ENCODE measurements around the gene GRB14.

DNA sequence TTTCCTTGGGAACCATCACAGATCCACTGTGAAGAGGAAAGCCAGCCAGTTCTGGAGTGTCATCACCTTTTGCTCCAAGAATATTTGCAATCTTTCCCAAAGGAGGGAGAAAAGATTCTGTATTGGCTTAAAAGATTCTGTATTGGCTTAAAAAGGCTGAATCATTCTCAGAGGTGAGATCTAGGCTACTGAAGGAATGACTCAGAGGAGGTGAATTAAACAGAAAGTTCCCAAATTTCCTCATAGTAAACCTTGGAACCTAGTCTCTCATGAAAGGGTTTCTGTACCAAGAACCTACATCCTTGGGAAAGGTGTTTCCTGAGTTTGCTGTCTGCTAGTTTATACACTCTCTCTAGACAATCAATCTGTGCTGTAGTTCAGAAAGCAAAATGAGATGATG is 34.1 kb upstream of the GRB14 start:
- no peak for TF ChIP-seq ZNF671 (CRISPR knock-in tag; IDR thresholded peaks at IDR 0.05)
- TF ChIP-seq, protein P1, sequence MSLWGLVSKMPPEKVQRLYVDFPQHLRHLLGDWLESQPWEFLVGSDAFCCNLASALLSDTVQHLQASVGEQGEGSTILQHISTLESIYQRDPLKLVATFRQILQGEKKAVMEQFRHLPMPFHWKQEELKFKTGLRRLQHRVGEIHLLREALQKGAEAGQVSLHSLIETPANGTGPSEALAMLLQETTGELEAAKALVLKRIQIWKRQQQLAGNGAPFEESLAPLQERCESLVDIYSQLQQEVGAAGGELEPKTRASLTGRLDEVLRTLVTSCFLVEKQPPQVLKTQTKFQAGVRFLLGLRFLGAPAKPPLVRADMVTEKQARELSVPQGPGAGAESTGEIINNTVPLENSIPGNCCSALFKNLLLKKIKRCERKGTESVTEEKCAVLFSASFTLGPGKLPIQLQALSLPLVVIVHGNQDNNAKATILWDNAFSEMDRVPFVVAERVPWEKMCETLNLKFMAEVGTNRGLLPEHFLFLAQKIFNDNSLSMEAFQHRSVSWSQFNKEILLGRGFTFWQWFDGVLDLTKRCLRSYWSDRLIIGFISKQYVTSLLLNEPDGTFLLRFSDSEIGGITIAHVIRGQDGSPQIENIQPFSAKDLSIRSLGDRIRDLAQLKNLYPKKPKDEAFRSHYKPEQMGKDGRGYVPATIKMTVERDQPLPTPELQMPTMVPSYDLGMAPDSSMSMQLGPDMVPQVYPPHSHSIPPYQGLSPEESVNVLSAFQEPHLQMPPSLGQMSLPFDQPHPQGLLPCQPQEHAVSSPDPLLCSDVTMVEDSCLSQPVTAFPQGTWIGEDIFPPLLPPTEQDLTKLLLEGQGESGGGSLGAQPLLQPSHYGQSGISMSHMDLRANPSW (CRISPR knock-in tag; conservative IDR thresholded peaks at IDR 0.05; ENCODE audit: low read depth): no peak
- no peak for TF ChIP-seq NFE2L1 (CRISPR knock-in tag; IDR thresholded peaks at IDR 0.05)
- no peak for TF ChIP-seq CREB1 (CRISPR knock-in tag; IDR thresholded peaks at IDR 0.05)
- TF ChIP-seq, protein P2, sequence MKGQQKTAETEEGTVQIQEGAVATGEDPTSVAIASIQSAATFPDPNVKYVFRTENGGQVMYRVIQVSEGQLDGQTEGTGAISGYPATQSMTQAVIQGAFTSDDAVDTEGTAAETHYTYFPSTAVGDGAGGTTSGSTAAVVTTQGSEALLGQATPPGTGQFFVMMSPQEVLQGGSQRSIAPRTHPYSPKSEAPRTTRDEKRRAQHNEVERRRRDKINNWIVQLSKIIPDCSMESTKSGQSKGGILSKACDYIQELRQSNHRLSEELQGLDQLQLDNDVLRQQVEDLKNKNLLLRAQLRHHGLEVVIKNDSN (CRISPR knock-in tag; IDR thresholded peaks at IDR 0.05): no peak
- no peak for TF ChIP-seq SP1 (CRISPR knock-in tag; conservative IDR thresholded peaks at IDR 0.05)
- TF ChIP-seq, protein P3, sequence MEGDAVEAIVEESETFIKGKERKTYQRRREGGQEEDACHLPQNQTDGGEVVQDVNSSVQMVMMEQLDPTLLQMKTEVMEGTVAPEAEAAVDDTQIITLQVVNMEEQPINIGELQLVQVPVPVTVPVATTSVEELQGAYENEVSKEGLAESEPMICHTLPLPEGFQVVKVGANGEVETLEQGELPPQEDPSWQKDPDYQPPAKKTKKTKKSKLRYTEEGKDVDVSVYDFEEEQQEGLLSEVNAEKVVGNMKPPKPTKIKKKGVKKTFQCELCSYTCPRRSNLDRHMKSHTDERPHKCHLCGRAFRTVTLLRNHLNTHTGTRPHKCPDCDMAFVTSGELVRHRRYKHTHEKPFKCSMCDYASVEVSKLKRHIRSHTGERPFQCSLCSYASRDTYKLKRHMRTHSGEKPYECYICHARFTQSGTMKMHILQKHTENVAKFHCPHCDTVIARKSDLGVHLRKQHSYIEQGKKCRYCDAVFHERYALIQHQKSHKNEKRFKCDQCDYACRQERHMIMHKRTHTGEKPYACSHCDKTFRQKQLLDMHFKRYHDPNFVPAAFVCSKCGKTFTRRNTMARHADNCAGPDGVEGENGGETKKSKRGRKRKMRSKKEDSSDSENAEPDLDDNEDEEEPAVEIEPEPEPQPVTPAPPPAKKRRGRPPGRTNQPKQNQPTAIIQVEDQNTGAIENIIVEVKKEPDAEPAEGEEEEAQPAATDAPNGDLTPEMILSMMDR (IDR thresholded peaks at IDR 0.05): no peak
- TF ChIP-seq, protein P4, sequence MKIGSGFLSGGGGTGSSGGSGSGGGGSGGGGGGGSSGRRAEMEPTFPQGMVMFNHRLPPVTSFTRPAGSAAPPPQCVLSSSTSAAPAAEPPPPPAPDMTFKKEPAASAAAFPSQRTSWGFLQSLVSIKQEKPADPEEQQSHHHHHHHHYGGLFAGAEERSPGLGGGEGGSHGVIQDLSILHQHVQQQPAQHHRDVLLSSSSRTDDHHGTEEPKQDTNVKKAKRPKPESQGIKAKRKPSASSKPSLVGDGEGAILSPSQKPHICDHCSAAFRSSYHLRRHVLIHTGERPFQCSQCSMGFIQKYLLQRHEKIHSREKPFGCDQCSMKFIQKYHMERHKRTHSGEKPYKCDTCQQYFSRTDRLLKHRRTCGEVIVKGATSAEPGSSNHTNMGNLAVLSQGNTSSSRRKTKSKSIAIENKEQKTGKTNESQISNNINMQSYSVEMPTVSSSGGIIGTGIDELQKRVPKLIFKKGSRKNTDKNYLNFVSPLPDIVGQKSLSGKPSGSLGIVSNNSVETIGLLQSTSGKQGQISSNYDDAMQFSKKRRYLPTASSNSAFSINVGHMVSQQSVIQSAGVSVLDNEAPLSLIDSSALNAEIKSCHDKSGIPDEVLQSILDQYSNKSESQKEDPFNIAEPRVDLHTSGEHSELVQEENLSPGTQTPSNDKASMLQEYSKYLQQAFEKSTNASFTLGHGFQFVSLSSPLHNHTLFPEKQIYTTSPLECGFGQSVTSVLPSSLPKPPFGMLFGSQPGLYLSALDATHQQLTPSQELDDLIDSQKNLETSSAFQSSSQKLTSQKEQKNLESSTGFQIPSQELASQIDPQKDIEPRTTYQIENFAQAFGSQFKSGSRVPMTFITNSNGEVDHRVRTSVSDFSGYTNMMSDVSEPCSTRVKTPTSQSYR (CRISPR knock-in tag; IDR thresholded peaks at IDR 0.05): no peak
- no peak for TF ChIP-seq ZNF121 (CRISPR knock-in tag; IDR thresholded peaks at IDR 0.05)
